ENCODE results near the gene ACSL6. TPM values are rescaled to one million over a fixed set of nuclear protein-coding genes. Genes with fewer than 3 reads are reported as not detected.

ACSL6 gene
- total RNA-seq, 1 donor from 2014 or later: 0.35 TPM

DNA sequence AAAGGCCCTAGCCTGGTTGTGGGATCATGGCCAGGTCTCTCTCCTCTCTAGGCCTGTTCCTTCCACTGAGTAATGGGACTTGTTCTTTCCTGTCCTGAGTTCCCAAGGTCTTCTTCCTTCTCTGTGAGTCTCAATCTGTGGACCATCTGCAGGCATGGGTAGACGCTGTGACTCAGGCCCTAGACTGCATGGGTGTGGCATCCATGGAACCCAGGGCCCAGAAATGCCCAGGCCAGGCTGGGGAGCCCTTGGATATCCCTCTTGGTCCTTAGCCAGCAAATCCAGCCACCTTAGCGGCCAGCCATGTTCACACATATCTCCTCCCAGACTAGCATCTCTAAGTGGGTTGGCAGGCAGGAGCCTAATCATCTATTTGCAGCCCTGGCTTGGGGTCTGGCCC, 2.3 kb upstream of the ACSL6 start:
- DNase-seq (ENCODE audit: low read depth): no peak
- TF ChIP-seq, protein P1, sequence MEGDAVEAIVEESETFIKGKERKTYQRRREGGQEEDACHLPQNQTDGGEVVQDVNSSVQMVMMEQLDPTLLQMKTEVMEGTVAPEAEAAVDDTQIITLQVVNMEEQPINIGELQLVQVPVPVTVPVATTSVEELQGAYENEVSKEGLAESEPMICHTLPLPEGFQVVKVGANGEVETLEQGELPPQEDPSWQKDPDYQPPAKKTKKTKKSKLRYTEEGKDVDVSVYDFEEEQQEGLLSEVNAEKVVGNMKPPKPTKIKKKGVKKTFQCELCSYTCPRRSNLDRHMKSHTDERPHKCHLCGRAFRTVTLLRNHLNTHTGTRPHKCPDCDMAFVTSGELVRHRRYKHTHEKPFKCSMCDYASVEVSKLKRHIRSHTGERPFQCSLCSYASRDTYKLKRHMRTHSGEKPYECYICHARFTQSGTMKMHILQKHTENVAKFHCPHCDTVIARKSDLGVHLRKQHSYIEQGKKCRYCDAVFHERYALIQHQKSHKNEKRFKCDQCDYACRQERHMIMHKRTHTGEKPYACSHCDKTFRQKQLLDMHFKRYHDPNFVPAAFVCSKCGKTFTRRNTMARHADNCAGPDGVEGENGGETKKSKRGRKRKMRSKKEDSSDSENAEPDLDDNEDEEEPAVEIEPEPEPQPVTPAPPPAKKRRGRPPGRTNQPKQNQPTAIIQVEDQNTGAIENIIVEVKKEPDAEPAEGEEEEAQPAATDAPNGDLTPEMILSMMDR (conservative IDR thresholded peaks at IDR 0.05; ENCODE audit: low read depth, low read length): no peak
- no peak overlapping the region for H3K4me3 ChIP-seq (ENCODE audit: low read depth, low read length)

DNA sequence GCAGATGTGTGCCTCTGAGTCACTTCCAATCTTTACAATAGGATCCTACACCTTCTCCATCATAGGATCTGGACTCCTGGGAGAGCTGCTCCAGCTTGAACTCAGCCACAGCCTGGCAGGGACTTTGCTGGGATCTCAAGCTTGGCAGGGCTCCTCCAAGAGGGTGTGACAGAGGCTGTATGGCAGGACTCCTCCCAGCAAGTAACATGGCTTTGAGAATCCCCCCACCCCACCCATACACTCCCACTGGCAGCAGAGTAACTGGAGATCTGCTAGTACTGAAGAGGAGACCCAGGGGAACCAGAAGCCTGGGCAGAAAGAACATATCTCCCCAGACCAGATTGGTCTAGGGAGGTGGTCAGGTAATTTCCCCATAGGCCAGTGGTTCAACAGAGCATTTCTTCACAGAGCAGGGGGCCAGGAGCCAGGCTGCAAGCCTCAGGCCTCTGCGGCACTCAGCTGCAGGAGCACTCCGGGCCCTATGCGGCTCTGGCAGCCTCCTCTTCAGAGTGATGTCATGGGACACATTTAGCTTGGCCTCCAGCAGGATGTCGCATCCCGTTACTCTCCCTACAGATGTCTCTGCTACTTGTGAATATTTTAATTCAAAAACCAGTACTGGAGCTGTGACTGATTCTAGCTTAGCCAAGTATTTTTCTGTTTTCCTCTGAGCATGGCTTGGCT, 1.7 kb upstream of the ACSL6 start:
- DNase-seq (ENCODE audit: low read depth): no peak
- H3K4me3 ChIP-seq (ENCODE audit: low read depth, low read length): no peak overlapping the region
- TF ChIP-seq, protein P1 (conservative IDR thresholded peaks at IDR 0.05; ENCODE audit: low read depth, low read length): no peak

DNA sequence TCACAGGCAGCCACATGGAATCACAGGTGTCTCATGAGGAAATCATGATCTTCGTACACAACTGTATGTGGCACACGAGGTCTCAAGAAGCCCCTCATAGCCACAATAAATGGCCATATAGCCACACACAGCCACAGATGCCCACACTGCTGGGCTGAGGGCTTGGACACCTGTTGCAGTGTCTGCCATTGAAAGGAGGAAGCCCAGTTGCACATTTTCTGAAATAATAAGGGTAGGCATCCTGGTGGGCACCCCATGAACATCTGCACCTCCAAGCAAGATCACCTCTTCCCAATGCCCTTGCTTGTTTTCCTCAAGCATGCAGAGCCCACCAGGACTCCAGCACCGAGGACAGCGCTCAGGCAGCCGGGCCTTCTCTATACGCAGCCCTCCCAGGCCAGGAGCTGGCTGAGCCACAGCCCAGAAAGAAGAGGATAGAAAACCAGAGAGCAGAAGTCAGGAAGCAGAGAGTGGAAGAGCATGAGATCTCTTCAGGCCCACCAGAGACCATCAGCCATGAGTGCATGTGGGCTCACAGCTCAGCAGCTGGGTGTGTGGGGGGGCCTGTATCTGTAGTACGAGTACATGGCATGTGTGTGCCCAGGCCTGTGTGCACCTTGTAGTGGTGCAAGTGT, 1.0 kb upstream of the ACSL6 start:
- TF ChIP-seq, protein P1 (conservative IDR thresholded peaks at IDR 0.05; ENCODE audit: low read depth, low read length): no peak
- DNase-seq (ENCODE audit: low read depth): no peak
- H3K4me3 ChIP-seq (ENCODE audit: low read depth, low read length): no peak overlapping the region

DNA sequence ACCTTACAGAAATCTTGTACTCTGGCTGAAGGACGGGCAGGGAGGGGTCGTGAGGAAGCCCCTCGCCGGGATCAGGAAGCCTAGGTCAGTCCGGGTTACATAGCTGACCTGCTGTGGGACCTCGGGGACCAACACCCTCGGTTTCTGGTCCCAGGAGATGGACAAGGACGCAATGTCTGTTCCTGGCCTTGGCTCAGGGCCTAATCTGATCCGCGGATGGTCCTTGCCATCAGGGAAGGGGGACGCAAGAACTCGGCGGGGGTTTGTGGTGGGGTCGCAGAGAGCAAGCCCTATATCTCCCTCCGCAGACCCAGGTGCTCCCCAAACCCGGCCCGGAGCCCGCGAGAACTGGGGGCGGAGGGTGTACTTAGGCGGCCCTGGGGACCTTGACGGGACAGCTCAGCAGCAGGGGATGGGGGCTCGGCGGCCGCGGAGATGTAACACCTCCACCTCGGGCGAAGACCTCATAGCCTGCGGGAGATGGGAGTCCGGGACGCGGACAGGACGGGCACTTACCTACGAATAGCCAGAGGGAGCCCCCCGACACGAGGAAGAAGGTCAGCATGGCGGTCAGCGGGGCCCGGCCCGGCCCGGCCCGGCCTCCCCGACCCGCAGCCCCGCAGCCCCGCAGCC, 353 bp downstream of the ACSL6 start:
- DNase-seq (ENCODE audit: low read depth): no peak
- H3K4me3 ChIP-seq (ENCODE audit: low read depth, low read length): peak overlapping the region; percentile 56
- TF ChIP-seq, protein P1 (conservative IDR thresholded peaks at IDR 0.05; ENCODE audit: low read depth, low read length): no peak

DNA sequence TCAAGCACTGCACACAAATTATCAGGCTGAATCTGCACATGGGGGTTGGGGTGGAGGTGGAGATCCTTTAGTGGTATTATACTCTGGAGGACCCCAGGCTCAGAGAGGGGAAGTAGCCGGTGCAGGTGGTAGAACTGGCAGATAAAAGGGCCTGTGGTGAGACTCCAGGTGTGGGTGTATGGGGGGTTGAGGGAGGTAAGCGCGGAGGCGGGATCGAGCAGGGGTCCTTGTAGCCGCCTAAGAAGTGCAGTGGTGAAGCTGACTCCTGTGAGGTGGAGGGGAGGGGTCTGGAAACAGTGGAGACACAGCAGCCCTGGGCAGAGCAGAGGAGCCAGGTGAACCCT, 841 bp downstream of the ACSL6 start:
- H3K4me3 ChIP-seq (ENCODE audit: low read depth, low read length): no peak overlapping the region
- TF ChIP-seq, protein P1 (conservative IDR thresholded peaks at IDR 0.05; ENCODE audit: low read depth, low read length): no peak
- no peak for DNase-seq (ENCODE audit: low read depth)

DNA sequence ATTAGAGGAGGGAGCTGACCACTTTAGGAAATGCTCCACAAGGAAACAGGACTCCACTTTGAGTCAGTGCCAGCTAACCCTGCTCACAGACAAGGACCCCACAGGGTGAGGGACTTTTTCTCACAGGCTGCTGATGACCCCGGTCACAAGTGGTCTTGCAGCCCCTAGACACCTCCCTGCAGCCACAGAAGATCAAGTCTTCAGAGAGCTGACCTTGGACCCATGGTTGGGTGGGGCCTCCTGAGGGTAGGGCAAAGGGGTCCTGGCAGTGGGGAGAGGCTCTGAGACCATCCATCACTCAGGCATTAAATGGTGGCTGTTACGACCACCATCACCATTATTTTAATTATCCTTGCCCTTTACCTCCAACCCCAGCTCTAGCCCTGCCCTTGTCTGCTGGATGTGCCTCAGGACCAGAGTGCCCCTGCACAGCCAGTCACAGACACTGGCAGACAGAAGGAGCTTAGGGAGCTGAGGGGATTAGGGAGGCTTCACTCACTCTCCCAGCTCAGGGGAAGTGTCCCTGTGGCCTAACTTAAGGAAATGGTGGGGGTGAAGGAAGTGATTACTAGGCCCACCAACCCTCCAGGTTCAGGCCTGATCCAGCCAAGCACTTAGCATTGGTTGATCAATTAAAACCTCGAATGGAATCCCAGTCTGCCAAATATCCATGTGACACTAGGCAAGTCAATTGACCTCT, 1.6 kb downstream of the ACSL6 start:
- H3K4me3 ChIP-seq (ENCODE audit: low read depth, low read length): no peak overlapping the region
- no peak for DNase-seq (ENCODE audit: low read depth)
- TF ChIP-seq, protein P1 (conservative IDR thresholded peaks at IDR 0.05; ENCODE audit: low read depth, low read length): no peak
